NCI-H187 treated with DMSO at 0.1 percent for 48 hours (cell line): ENCODE results near the gene PRSS50.

ENCODE experiments used
- DNase-seq: peaks from one replicate; lab custom pipeline; 2025; lab: John Stamatoyannopoulos, UW

The PRSS50 gene

DNA sequence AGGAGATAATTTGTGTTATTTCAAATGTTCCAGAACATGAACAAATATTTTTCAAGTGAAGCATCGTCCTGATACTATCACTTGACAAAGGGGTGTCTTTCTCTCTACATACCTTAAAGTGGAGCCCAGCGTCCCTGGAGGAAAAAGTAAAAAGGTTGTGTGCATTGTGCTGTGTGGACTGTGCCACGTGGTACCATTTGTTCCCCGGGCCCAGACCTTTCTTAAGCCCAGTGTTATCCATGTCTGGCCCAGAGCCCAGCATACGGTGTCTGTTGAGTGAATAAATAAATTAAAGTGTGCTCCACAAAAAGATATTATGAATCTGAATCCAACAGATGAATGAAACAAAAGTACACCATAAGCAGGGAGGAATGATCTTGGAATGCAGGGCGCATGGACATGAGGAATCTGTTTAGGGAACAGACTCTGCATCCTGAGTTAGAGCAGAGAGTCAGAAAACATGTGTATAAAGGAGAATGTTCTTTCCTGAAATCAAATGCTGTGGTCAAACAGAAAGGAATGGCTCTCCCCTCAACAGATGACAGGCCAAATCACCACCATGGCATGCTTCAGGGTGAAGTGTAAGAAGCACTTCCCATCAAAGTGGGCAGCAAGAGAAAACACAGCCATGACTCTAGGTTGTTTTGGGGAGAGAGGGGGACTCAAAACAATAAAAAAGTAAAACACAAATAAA lies 8.1 kb upstream of the PRSS50 start:
- no peak for DNase-seq

DNA sequence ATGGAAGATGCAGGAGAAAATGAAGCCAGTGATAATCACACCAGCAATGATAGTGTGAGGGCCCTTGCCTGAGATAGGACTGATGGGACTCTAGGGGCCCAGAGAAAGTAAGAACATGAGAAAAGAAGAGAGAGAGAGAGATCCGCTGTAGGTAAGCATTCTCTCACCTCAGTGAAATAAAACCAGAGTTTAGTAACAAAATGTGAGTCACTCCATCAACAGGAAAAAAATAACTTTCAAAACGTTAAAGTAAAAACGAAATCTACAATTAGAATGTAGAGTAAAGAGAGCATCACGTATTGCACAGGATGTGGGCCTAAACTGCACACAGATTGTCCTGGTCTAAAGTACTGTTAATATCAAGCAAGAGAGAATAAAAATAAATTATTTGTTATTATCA lies 6.8 kb upstream of the PRSS50 start:
- no peak for DNase-seq

DNA sequence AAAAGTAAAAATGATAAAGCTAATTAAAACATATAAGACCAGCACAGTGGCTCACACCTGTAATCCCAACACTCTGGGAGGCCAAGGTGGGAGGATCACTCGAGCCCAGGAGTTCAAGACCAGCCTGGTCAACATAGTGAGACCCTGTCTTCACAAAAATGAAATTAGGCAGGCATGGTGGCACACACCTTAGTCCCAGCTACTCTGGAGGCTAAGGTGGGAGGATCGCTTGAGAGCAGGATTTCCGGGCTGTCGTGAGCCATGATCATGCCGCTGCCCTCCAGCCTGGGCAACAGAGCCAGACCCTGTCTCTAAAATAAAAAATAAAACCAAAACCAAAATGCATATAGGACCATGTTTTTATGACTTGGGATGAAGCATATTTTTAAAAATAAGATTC lies 4.8 kb upstream of the PRSS50 start:
- no peak for DNase-seq

DNA sequence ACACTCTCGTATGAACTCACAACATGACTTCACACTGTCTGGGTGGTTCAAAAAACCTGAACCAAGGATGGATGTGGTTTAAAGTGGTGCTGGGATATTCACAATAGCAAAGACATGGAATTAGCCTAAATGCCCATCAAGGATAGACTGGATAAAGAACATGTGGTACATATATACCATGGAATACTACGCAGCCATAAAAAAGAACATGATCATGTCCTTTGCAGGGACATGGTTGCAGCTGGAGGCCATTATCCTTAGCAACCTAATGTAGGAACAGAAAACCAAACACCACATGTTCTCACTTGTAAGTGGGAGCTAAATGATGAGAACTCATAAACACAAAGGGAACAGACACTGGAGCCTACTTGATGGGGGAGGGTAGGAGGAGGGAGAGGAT lies 3.3 kb upstream of the PRSS50 start:
- no peak for DNase-seq

DNA sequence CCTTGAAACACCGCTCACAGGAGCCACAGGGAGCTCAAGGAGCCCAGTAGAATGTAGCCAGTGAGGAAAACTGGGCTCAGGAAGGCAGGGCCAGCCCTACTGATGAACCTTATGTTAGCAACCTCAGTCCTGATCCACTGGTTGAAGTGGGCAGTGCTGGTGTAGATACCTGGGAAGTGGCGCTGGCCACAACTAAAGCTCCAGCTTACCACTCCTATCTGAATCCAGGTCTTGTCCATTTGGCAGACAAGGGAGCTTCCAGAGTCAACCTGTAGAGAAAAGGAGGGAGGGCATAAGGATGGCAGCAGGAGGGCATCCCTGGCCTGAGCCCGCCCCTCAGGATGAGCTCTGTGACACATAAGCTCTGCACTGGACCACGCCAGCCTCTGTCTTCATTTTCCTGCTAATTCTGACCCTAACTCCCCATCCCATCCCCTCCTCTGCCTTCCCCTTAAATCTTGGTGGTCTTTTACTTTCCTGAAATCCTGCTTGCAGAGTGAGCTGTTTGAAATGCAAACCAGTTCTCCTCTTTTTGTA lies 2.1 kb upstream of the PRSS50 start:
- no peak for DNase-seq

DNA sequence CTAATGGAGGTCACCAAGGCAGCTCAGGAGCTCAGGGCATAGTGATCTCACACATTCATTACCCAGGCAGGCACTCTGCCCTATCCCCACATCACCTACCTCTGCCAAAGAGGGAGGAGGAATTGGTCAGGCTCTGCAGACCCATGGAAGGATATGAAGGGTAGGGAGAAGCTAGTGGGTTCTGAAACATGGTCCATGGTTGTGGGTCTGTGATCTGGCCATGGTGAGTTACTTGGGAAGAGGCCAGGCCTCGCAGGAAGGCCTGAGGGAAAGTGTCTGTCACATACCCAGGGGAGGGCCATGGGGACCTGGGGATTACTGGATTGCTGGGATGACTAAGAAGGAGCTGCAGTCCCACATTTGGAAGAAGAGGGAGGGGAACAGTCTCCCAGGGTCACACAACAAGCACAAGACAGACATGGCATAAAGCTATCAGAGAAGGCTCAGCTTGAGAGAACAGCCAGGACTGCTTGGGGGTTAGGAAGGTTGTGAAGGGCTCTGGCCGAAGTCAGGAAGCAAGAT lies 1.4 kb upstream of the PRSS50 start:
- DNase-seq: no peak

DNA sequence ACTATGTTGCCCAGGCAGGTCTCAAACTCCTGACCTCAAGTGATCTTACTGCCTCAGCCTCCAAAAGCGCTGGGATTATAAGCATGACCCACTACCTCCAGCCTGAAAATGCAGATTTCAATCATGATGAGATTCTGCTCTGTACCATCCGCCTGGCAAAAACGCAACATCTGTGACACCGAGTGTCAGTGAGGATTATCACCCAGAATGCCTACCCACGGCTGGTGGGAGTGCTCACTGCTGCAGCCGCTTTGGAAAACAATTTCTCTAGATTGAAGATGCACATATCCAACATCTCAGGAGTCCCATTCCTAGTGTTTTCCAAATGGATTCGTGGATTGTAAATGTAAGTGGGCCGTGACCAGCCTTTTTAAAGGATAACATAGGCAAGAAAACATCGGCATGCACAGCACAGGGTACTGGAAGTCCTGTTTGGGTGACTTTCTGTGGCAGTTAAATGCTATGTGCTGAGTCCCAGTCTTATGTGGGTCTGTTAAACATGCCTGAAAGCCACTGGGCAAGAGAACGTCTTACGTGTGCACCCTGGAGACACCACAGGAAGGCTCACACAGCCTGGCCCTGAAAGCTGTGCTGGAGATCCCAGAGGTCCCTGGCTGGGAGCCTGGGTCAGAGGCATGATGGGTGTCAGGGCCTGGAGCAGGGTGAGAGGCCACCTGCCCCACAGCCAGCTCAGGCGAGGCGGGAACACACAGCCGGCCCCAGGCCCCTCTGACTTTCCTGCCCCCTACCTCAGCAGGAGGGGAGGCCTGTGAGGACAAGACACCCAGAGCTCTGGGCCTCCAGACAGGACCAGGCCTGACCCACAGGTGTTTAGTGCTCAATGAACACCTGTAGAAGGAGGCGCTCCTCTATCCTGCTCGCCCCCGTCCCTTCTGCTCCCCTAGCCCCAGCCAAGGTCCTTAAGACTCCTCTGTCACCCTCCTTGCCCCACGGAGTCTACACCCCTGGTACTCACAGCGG lies 918 bp downstream of the PRSS50 start:
- DNase-seq: no peak

DNA sequence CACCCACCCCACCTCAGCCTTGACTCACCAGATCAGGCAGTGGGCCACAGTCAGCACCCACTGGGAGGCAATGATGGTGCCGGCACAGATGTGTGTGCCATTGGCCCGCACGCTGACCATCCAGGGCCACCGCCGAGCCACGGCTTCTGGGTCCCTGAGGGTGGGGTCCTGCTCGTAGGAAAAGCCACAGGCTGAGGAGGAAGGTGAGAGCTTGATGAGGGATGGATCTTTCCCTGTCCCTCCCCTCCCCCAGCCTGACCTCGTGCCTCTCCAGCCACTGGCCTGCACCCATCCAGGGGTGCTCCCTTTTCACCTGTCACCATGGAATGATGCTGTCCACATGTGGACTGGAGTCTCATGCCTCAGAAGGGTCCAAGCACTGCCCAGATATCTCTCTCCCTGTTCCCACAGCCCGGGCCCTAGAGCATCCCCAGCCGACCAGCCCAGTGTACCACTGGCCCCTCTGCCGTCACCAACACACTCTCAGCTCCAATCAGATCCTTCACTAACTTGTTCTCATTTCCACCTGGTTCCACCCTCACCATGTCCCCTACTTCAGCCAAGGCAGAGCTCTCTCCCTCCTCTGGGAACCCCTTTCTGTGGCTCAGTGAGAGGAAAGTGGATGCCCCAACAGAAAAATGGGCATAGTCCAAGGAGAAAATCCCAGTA lies 2.0 kb downstream of the PRSS50 start:
- no peak for DNase-seq

DNA sequence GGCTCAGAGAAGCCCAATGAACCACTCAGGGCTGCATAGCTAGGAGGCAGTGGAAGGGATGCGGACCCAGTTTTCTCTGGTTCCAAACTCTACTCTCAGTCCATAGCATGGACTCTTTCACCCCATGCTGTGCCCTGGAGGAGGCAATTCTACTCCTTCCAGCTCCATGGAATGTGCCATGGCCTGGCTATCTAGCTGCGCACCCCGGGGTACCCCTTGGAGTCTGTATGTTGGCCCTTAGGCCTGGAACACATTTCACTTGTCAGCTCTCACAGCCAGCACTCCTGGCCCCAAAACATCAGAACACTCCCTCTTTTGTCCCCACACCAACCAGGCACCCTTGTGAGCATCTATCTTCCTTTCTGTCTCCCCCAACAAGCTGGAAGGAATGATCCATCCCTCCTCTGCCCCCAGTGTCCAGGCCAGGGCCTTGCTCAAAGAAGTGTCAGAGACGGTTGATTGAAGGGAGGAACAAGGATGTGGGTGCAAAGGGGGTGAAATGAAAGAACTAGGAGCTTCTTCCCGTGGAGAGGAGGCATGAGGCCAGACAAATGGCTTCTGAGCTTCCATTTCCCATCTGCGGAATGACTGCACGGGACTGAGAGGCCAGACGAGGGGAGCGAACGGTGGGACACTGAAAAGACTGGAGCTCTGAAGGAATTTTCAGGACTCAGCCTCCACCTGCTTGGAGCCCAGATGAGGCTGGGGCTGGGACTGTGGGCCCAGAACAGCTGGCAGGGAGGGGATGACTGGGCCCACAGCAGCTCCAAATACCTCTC lies 2.8 kb downstream of the PRSS50 start:
- DNase-seq: no peak

DNA sequence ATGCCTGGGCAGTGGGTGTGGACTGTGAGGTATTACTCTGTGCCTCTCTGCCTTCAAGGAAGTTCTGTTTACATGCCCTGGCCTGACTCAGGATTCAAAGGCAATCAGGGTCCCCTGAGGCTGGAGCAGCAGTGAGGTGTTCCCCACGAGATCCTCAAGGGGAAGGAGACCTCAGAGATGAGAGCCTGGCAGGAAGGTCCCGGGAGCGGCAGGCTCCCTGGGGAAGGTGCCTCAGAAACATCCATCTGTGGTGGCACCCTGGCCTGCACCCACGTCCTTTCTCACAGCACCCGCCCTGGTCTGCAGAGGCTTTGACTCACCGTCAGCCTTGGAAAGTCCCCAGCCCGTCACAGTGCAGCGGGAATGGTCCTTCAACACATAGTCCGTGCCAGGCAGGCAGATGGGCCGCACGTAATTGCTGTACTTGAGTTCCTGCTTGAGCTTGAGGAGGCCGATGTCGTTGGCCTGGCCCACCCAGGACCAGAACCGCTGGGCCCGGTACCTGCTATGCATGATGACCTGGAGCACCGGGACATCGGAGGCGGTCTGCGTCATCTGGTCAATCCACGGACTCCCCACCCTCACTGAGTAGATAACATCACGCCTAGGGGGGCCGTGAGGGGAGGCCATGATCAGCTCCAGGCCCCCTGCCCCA lies 3.6 kb downstream of the PRSS50 start:
- DNase-seq: no peak

DNA sequence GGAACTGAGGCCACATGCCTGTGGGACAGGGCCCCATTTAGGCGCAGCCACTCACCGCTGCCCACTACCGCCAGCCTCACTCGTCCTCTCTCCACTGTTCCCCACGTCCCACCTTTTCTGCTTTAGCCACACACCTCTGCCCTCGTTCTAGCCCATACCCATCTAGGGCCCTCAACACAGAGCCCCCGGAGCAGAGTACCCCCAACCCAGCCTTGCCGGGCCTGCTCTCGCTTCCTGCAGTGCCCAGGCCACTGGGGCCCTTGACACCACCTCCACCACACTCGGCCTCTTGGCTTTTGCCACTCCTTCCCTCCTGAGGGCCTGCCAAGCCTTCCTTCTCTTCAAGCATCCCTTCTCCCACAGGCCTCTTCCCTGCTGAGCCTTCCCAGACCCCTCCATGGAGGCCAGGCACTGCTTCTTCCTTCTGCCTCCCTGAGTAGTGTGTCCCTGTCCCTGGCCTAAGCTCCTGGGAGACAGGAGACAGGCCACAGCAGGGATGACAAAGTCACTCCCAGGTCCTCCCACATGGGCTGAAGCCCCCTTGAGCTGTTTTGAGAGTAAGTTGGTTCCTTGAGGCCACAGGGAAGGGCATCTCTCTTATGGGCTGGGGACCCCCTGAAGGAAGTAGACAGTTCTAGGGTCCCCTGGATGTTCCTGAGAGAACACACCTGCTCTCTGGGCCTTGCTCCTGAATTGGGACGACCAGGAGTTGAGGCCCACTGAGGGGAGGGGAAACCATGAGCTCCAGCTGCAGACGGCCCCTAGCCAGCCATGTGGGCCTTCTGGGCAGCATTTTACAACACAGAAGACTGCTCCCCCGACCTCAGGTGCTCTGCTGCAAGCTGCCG lies 4.4 kb downstream of the PRSS50 start:
- no peak for DNase-seq

DNA sequence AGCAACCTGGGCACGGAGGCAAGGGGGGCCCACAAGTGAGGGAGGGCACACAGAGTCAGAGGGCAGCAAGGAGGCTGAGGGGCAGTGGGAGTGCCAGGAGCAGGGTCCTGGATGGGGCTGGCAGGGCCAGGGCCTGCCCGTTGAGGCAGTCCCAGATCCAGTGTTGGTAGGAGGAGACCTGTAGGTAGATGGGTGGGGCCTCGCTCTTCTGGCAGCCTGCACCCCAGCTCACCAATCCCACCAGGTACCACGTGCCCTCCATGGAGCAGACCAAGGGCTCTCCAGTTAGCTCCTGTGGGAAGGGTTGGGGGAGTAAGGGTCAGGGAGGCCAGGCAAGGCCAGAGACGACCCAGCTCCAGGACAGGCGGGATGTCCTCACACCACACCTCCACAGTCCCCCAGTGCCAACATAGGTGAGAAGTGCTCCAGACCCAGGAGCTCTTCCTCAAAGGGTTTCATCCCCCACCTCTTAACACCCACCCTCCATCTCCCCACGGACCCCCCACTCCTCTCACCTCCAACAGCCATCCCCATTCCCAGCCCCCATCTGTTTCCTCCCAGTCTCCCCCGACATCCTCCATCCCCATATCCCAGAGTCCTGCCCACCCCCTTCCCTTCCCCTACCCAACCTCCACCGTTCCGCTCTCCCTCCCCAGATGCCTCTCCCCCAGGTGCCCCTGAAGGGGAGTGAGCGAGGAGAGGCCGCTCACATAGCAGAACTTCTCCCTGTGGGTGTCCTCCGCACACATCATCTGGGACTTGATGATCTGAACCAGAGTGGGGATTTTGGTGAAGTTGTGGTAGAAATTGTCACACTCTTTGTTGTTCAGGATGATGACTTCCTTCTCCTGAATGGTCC lies 5.2 kb downstream of the PRSS50 start:
- no peak for DNase-seq

DNA sequence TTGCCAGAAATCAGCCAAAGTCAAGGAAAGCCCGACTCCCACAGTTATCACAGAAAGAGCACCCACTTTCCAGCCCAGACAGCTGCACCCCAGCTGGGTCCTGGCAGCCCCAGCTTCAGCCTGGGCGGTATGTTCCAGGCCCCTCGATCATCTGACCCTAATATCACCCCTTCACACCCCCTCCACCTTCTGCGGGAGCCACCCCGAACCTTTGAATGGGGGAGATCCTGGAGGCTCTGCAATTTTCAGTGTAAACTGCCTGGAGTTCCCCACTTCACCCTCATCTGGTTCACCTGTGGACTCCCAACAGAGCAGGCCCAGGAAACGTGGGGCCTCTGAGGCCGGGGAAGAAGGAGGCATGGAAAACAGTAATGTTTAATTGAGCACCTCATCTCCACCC lies 5.9 kb downstream of the PRSS50 start:
- DNase-seq: no peak

DNA sequence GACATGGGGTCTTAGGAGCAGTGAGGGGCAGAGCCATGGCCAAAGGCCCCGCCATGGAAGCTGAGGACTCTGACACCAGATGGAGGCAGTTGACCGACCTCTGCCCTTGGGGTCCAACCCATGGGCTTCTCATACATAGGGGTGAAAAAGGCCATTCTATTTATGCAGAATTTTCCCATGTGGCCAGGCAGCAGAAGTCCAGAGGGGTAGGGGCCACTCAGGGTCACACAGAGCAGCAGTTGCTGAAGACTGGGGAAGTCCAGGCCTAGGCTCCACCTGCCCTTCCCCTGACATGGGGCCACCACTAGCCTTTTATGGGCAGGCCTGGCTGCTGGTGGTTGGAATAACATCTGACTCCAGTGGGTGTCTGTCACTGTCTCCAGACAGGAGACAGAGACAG lies 6.4 kb downstream of the PRSS50 start:
- DNase-seq: no peak

DNA sequence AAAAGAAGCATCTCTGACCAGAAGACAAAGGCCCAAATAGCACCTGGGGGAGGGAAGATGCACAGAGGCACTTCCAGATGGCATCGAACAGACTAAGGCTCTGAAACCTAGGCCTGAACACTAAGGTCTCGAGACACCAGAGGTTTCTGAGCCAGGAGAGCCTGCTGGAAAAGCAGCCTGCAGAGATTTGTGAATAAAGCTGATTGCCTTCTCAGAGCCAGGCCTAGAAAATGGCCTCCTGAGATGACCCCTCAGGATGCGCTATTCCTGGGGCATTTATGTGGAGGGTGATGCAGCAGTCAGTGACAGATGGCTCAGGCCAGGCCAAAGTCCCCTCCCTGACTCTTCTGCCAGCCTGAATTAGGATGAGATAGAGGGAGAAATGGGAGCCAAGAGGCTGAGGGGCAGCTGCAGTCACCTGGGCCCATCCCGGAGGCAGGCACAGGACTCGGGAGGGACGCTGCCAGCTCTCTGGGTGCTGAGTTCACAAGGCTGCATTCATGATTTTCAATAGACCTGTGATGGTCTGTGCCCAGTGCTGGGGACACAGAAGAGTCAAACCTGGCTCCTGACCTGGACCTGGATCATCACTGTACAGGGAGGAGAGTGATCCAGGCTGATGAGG lies 6.9 kb downstream of the PRSS50 start:
- DNase-seq: no peak

DNA sequence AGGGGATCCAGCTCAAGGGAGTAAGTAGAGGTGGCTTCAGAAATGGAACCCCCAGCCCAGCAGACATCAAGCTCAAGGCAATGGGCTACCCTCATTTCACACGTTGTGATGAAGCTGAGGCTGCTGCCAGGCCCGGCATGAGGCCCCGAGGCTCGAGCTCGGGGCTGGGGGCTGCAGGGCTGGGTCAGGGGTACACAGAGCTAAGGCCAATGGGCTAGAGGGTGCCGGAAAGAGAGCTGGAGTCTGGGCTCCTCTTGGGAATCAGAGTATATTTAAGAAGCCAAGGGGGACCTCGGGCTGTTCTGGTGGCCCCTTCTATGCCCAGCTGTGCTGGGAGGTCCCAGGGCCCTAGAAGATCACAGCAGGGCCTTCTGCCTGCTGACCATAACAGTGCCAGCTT lies 7.4 kb downstream of the PRSS50 start:
- DNase-seq: no peak

DNA sequence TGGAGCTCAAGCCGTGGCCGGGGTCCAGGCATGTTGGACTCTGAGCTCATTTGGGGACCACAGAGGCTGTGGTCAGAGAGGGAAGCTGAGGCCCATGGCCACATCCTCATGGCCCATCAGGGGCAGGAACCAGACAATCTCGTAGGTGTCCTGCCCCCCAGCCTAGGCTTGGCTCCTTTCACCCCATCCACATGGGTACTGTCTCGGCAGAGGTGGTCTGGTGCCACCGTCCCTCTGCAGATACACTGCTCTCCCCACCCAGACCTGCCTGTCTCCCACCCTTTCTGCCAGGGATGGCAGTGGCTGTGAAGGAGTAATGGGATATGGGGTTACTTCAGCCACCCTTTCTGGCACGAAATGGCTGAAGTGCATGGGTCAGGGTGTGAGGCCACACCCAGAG lies 7.9 kb downstream of the PRSS50 start:
- DNase-seq: no peak

DNA sequence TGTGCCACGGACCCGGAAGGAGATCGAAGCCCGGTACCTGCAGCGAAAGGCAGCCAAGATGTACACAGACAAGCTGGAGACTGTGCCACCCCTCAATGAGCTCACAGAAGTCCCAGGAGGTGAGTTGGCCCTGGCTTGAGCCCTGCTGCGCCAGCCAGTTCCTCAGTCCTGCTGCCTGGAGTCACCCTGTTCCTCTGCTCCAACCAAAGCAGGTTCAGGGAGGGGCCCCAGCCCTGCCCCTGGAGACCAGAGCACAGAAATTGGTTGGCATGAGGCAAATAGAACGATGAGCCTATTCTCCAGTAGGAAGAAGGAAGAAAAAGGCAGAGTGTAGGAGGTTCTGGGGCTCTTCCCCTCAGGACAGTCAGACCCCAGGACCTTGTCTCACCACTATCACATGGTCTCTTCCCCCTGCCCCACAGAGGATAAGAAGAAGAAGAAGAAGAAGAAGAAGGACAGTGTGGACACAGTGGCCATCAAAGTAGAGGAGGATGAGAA lies 8.5 kb downstream of the PRSS50 start:
- DNase-seq: no peak
